LNCaP clone FGC (cell line): ENCODE results near the gene COL1A2.

ENCODE experiments used
- DNase-seq: peaks from one replicate; pipeline ENCODE4 v3.0.0-alpha.2; 2011; ENCODE audit warnings: low read depth
- H3K4me3 ChIP-seq: 2 replicates; pipeline ENCODE4 v1.5.1; 2011; ENCODE audit warnings: mild to moderate bottlenecking, low read depth, low read length, control low read depth
- TF ChIP-seq, protein P1 (sequence below): IDR thresholded peaks from 2 replicates; pipeline ENCODE4 v1.5.1; 2012; ENCODE audit warnings: mild to moderate bottlenecking; ENCODE audit not compliant: control insufficient read depth, insufficient read depth; ENCODE audit errors: extremely low read depth

The COL1A2 gene

DNA sequence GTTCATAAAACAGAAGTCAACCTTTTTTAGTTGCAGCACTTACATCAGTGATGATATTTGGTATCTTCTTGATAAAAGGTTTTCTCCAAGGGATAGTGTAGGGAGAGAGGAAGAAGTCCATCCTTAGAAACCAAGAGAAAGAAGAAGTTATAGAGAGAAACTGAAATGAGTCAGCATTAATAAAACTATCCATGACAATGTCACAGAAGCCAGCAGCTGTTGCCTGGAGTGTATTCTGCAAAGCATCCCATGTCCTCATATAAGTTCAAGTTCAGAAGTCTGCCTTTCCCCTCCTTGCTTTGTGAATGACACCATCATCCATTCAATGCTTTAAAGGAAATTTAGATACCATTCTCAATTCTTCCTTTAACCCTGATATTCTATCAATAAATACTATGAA, 14.4 kb upstream of the COL1A2 start:
- H3K4me3 ChIP-seq: no peak overlapping the region

DNA sequence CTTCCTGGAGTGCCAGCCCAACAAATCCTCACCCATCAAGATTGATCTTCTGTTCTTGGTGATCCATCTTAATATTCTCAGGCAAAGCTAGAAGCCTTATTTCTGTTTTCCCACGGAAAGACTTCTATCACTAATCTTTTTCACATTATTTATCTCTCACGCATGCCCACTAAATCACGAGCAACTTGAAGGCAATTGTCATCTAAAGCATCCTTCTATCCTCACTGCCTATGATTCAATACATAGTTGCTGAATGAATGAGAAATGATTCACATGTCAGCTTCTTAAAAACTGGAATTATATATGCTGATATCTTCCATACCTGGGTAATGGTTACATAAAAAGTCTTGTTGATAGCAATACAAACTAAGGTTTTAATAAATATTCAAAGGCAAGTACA, 12.6 kb upstream of the COL1A2 start:
- no peak for DNase-seq
- TF ChIP-seq, protein P1, sequence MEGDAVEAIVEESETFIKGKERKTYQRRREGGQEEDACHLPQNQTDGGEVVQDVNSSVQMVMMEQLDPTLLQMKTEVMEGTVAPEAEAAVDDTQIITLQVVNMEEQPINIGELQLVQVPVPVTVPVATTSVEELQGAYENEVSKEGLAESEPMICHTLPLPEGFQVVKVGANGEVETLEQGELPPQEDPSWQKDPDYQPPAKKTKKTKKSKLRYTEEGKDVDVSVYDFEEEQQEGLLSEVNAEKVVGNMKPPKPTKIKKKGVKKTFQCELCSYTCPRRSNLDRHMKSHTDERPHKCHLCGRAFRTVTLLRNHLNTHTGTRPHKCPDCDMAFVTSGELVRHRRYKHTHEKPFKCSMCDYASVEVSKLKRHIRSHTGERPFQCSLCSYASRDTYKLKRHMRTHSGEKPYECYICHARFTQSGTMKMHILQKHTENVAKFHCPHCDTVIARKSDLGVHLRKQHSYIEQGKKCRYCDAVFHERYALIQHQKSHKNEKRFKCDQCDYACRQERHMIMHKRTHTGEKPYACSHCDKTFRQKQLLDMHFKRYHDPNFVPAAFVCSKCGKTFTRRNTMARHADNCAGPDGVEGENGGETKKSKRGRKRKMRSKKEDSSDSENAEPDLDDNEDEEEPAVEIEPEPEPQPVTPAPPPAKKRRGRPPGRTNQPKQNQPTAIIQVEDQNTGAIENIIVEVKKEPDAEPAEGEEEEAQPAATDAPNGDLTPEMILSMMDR: no peak
- no peak overlapping the region for H3K4me3 ChIP-seq

More for the DNA sequence above, 14.4 kb upstream of the COL1A2 start:
- TF ChIP-seq, protein P1: no peak
- DNase-seq: no peak

DNA sequence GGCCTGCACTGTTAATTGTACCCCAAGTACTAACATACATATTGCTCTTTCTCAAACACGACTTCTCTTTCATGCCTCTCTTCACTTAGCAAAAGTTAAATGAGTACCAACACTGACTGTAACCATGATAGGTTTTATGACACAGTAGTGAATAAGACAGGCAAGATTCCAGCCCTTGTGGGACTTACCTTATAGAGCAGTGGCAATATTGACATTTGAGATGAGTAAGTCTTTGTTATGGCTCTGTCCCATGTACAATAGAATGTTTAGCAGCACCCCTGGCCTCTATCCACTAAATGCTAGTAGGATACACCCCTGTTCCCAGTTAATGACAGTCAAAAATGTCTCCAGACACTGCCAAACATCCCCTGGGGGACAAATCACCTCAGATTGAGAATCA, 11.9 kb upstream of the COL1A2 start:
- H3K4me3 ChIP-seq: no peak overlapping the region
- TF ChIP-seq, protein P1: no peak
- DNase-seq: no peak

DNA sequence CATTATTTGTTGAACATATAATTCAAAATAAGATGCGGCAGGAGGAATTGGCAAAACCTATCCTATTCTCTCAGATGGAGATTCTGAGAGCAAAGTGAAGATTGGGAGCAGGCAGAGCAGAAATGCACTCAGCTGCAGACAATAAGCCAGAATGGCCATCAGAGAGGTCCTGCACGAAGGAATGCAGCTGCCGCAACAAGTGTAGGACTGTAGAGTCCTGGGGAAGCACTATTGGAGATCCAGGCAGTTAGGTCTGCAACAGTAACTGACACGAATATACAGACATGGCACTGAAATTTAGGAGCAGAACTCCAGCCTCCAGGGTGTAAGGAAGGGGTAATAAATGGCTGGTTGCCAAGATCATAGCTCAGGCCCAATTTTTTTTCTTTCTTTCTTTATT, 10.4 kb upstream of the COL1A2 start:
- TF ChIP-seq, protein P1: no peak
- DNase-seq: no peak
- H3K4me3 ChIP-seq: no peak overlapping the region

DNA sequence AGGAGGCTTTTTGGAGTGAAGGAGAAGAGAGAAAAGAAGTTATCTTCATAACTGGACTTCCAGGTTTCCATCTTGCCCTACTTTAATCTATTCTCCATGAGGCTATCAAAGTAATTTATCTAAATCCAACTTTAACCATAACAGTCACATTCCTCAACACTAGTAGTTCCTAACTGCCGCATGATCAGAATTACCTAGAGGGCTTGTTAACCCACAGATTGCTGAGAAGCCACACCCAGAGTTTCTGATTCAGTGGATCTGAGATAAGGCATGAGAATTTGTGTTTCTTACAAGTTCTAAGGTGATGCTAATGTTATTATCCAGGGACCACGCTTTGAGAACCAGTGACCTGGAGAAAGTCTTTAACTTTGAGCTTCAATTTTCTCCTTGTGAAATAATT, 8.3 kb upstream of the COL1A2 start:
- TF ChIP-seq, protein P1: no peak
- DNase-seq: no peak

DNA sequence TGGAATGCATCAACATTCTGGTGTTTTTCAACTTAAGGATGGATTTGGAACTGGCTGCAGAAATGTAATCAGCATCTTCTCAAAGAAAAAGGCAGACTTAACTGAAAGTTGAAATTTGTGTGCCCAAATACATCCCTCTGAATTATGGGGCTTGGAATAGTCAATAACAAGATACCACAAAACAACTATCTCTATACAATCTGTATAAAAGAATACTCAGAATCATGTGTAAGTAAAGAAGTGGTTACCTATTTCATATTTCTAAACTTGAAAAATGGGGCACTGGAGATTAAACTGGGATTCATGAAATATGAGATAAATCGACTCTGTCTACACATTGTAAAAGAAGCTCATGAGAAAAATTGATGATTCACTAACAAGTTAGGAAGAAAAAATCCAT, 6.2 kb upstream of the COL1A2 start:
- no peak for DNase-seq
- no peak overlapping the region for H3K4me3 ChIP-seq
- TF ChIP-seq, protein P1: no peak

More for the DNA sequence above, 8.3 kb upstream of the COL1A2 start:
- no peak overlapping the region for H3K4me3 ChIP-seq

DNA sequence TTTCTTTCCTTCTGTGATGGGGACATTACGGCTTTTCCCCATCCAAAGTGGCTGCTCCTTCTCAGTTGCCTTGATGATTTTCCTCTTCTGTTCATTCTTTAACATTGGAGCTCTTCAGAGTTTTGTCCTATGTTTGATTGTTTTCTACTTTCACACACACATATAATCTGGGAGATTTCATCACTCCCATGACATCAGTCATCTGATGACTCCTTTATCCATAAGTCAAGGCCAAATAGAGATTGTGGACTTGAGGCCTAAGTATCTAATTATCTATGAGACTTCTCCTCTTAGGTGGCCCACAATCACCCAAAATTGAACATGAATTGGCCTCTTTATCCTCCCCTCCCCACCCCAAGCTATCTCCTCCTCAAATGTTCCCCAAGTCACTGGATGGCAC, 5.3 kb upstream of the COL1A2 start:
- DNase-seq: no peak
- no peak overlapping the region for H3K4me3 ChIP-seq
- TF ChIP-seq, protein P1: no peak
